ENCODE measurements around the gene ROR1. TPM values are rescaled to one million over a fixed set of nuclear protein-coding genes. Genes with fewer than 3 reads are reported as not detected.

The ROR1 gene
- total RNA-seq, 2 donors from 2014 or later, result 12.9 to 40.8 TPM

GRCh38 chr1:63988941-63989340 lies 215.1 kb downstream of the ROR1 start:
- H3K27me3 ChIP-seq, result no peaks in the 10 kb centered on the region

GRCh38 chr1:63991685-63992084 lies 217.9 kb downstream of the ROR1 start:
- no peak overlapping the region for H3K4me3 ChIP-seq
- TF ChIP-seq CTCF (IDR thresholded peaks at IDR 0.05), result no peak
- H3K4me1 ChIP-seq, result no peaks in the 10 kb centered on the region
- H3K36me3 ChIP-seq, result no peaks in the 10 kb centered on the region
- H3K27me3 ChIP-seq, result no peaks in the 10 kb centered on the region
- DNase-seq (ENCODE audit: low spot score), result no peak
- H3K27ac ChIP-seq, result no peak overlapping the region
- H3K9me3 ChIP-seq, result no peaks in the 10 kb centered on the region

More at GRCh38 chr1:63988941-63989340, 215.1 kb downstream of the ROR1 start:
- Histone ChIP-seq H3K36me3 (no peaks in the 10 kb centered on the region), H3K27ac (no peak overlapping the region), H3K4me1 (peaks cover 0 to 7% of the 10 kb centered on the region in 2 donors), H3K4me3 (no peak overlapping the region), H3K9me3 (no peaks in the 10 kb centered on the region)
- DNase-seq (ENCODE audit: low spot score), result no peak
- no peak for TF ChIP-seq CTCF (IDR thresholded peaks at IDR 0.05)

GRCh38 chr1:64000021-64000420 lies 226.2 kb downstream of the ROR1 start:
- Histone ChIP-seq H3K4me1 (no peaks in the 10 kb centered on the region), H3K27ac (no peak overlapping the region), H3K36me3 (no peaks in the 10 kb centered on the region), H3K9me3 (no peaks in the 10 kb centered on the region), H3K4me3 (no peak overlapping the region), H3K27me3 (no peaks in the 10 kb centered on the region)
- no peak for DNase-seq (ENCODE audit: low spot score)
- TF ChIP-seq CTCF (IDR thresholded peaks at IDR 0.05), result no peak

- Histone ChIP-seq H3K27me3 (no peaks in the 10 kb centered on the region), H3K36me3 (no peaks in the 10 kb centered on the region), H3K9me3 (no peaks in the 10 kb centered on the region), H3K4me1 (peaks cover 0 to 3% of the 10 kb centered on the region in 2 donors), H3K4me3 (no peak overlapping the region), H3K27ac (no peak overlapping the region)
- DNase-seq (ENCODE audit: low spot score), result no peak
- TF ChIP-seq CTCF (IDR thresholded peaks at IDR 0.05), result no peak
These were observed 227.2 kb downstream of the ROR1 start for GRCh38 chr1:64001038-64001437.

- peaks cover 0 to 13% of the 10 kb centered on the region in 2 donors for H3K4me1 ChIP-seq
- TF ChIP-seq CTCF (IDR thresholded peaks at IDR 0.05), result no peak
These were observed 230.7 kb downstream of the ROR1 start for GRCh38 chr1:64004451-64005025.

GRCh38 chr1:64005801-64006200 lies 232.0 kb downstream of the ROR1 start:
- TF ChIP-seq CTCF (IDR thresholded peaks at IDR 0.05), result no peak
- no peaks in the 10 kb centered on the region for H3K36me3 ChIP-seq
- H3K4me1 ChIP-seq, result peaks cover 0 to 13% of the 10 kb centered on the region in 2 donors
- no peak overlapping the region for H3K4me3 ChIP-seq
- no peaks in the 10 kb centered on the region for H3K9me3 ChIP-seq
- no peak overlapping the region for H3K27ac ChIP-seq
- no peaks in the 10 kb centered on the region for H3K27me3 ChIP-seq
- DNase-seq (ENCODE audit: low spot score), result no peak

More at GRCh38 chr1:64004451-64005025, 230.7 kb downstream of the ROR1 start:
- no peak for DNase-seq (ENCODE audit: low spot score)
- Histone ChIP-seq H3K4me3 (no peak overlapping the region), H3K27ac (no peak overlapping the region), H3K36me3 (no peaks in the 10 kb centered on the region), H3K27me3 (no peaks in the 10 kb centered on the region), H3K9me3 (no peaks in the 10 kb centered on the region)

All from right atrium auricular region (tissue), 2 donors.